ENCODE data around the gene GALNT10. TPM values are rescaled to one million over a fixed set of nuclear protein-coding genes. Genes with fewer than 3 reads are reported as not detected.

The GALNT10 gene
- total and polyA plus RNA-seq, 10 of the 15 experiments (the other 5 are each of a cell fraction or from before 2014, with no cell fraction given) = 3.9 to 35.4 (median 15.5) TPM

- ChIA-PET RAD21 (ENCODE audit: unreplicated experiment) (no interaction called here), CTCF (no interaction called here), POLR2A (no interaction called here), SMC1A (ENCODE audit: uncharacterized antibody, unreplicated experiment) (no interaction called here)
- H3K4me3 ChIP-seq = no peak overlapping the region
- no peaks in the 10 kb centered on the region for H3K4me1 ChIP-seq (ENCODE audit: control insufficient read depth, insufficient read depth, low read length)
- ATAC-seq (no peak), FAIRE-seq (no peak), DNase-seq (ENCODE audit: low read depth, low spot score) (no peak)
- no peak overlapping the region for H3K4me2 ChIP-seq (ENCODE audit: control insufficient read depth, insufficient read depth)
- intact Hi-C loops (cut with micrococcal nuclease; ENCODE audit: unreplicated experiment) (no loop called here), in situ Hi-C loops (cut with MboI) (no loop called here)
- TF ChIP-seq ZNF622 (IDR thresholded peaks at IDR 0.05) (no peak), CEBPZ (IDR thresholded peaks at IDR 0.05; ENCODE audit: low read depth, low read length) (no peak), PRDM15 (CRISPR knock-in tag; IDR thresholded peaks at IDR 0.05) (no peak), HDAC2 (IDR thresholded peaks at IDR 0.05) (no peak)
- H3K27ac ChIP-seq (ENCODE audit: control insufficient read depth, insufficient read depth) = no peak overlapping the region
- no peaks in the 10 kb centered on the region for H3K79me2 ChIP-seq (ENCODE audit: control insufficient read depth, insufficient read depth, low read length)
- H4K20me1 ChIP-seq (ENCODE audit: control insufficient read depth, insufficient read depth) = no peaks in the 10 kb centered on the region
- no peak overlapping the region for H2AFZ ChIP-seq (ENCODE audit: control insufficient read depth, low read depth, low read length)
- H3K9ac ChIP-seq (ENCODE audit: control insufficient read depth, insufficient read depth, low read length) = no peak overlapping the region
- no peaks in the 10 kb centered on the region for H3K9me3 ChIP-seq (replicated peaks; ENCODE audit: control insufficient read depth, insufficient read depth, low read length)
- peaks cover 5 to 8% of the 10 kb centered on the region in 2 experiments; a peak in 3 of 4 replicates for H3K36me3 ChIP-seq (ENCODE audit: control insufficient read depth in 2 of 2, insufficient read depth in 2 of 2, low read length in 1 of 2)
- H3K27me3 ChIP-seq (replicated peaks in 1 of 2; ENCODE audit: control insufficient read depth in 2 of 2, insufficient read depth in 2 of 2, low read length in 1 of 2) = no peaks in the 10 kb centered on the region
- 72% methylated on average over 4 of the region's 4 CpGs for WGBS (ENCODE audit: insufficient coverage, insufficient replicate concordance, low lambda C conversion rate, missing lambda C conversion rate)
- BruUV-seq (replicated peaks) = no TSS peak
Observed at GRCh38 chr5:154376481-154376880, 185.9 kb downstream of the GALNT10 start.
